Measurements from ENCODE around the gene SUSD1. TPM values are rescaled to one million over a fixed set of nuclear protein-coding genes. Genes with fewer than 3 reads are reported as not detected.

Gene SUSD1
- polyA plus RNA-seq, 1 donor (not counting 4 experiments of a cell fraction or from before 2014, with no cell fraction given), result 3.6 TPM

DNA sequence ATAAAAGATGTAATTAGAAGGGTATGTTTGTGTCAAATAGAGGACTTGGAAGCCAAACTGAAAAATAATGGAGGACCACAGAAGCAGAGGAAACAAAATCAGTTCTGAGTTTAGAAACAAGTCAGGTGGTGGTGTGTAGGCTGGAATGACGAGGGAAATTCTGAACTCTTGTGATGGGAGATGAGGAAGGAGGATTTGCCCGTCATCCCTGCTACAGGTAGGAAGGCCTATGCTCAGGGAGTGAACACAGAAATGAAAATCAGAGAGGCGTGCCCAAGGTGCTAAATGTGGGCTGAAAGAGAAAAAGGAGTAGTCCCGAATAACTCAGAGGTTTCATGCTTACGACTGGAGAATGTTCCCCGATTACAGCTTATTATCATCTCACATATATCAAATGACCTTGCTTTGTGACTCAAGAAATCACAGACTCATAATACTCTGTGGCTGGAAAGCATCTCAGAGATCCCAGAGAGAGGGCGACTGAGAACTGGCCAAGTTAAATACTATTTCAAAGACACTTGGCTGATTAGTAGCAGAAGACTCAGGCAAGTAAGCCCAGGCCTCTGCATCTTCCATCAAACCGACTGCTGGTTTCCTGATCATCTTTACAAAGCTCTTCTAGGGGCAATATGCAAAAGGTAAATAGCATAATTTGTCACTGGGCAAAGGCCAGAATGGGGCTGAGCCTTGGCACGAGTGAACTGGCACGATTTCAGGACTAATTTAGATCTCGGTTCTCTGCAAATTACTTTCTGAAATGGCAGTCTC lies 126.0 kb downstream of the SUSD1 start:
- Histone ChIP-seq H3K9me3 (ENCODE audit: control insufficient read depth, low read depth, low read length) (peaks cover 8% of the 10 kb centered on the region), H3K79me2 (ENCODE audit: control insufficient read depth, insufficient read depth, low read length) (no peaks in the 10 kb centered on the region), H3K4me2 (ENCODE audit: control insufficient read depth, extremely low read depth, insufficient read depth, low read depth, low read length) (no peak overlapping the region), H3K36me3 (ENCODE audit: control insufficient read depth in 2 of 2, extremely low read depth in 1 of 2, insufficient read depth in 2 of 2, low read length in 2 of 2) (no peaks in the 10 kb centered on the region), H2AFZ (ENCODE audit: control insufficient read depth, low read length) (no peak overlapping the region), H3K27ac (ENCODE audit: control insufficient read depth, insufficient read depth, low read length) (no peak overlapping the region), H3K9ac (ENCODE audit: control insufficient read depth, extremely low read depth, insufficient read depth, low read length) (no peak overlapping the region), H3K4me3 (ENCODE audit: control insufficient read depth in 2 of 3, extremely low read depth in 1 of 3, insufficient read depth in 2 of 3, low read depth in 1 of 3, low read length in 3 of 3) (no peak overlapping the region), H4K20me1 (ENCODE audit: control insufficient read depth, extremely low read depth, insufficient read depth, low read length) (no peaks in the 10 kb centered on the region), H3K4me1 (ENCODE audit: control insufficient read depth, extremely low read depth, insufficient read depth, low read length) (peaks cover 46% of the 10 kb centered on the region), H3K9me1 (ENCODE audit: control insufficient read depth, extremely low read depth, insufficient read depth, low read length) (no peaks in the 10 kb centered on the region), H3K27me3 (ENCODE audit: control insufficient read depth, extremely low read depth, insufficient read depth, low read length) (no peaks in the 10 kb centered on the region)
- dilution Hi-C loops (cut with MboI; ENCODE audit: extremely low pct_ligation_motif_present, low sequenced_read_pairs), result no loop called here
- TF ChIP-seq EZH2 (IDR thresholded peaks at IDR 0.05; ENCODE audit: low read length), result no peak
- TF ChIP-seq, protein P1, sequence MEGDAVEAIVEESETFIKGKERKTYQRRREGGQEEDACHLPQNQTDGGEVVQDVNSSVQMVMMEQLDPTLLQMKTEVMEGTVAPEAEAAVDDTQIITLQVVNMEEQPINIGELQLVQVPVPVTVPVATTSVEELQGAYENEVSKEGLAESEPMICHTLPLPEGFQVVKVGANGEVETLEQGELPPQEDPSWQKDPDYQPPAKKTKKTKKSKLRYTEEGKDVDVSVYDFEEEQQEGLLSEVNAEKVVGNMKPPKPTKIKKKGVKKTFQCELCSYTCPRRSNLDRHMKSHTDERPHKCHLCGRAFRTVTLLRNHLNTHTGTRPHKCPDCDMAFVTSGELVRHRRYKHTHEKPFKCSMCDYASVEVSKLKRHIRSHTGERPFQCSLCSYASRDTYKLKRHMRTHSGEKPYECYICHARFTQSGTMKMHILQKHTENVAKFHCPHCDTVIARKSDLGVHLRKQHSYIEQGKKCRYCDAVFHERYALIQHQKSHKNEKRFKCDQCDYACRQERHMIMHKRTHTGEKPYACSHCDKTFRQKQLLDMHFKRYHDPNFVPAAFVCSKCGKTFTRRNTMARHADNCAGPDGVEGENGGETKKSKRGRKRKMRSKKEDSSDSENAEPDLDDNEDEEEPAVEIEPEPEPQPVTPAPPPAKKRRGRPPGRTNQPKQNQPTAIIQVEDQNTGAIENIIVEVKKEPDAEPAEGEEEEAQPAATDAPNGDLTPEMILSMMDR (optimal IDR thresholded peaks at IDR 0.05 in 1 of 3, IDR thresholded peaks at IDR 0.05 in 1 of 3, conservative IDR thresholded peaks at IDR 0.05 in 1 of 3; ENCODE audit: extremely low read depth in 1 of 3, insufficient read depth in 2 of 3, low read length in 3 of 3), result no peak
- DNase-seq (ENCODE audit: low read depth, low spot score) (no peak), FAIRE-seq (no peak)

DNA sequence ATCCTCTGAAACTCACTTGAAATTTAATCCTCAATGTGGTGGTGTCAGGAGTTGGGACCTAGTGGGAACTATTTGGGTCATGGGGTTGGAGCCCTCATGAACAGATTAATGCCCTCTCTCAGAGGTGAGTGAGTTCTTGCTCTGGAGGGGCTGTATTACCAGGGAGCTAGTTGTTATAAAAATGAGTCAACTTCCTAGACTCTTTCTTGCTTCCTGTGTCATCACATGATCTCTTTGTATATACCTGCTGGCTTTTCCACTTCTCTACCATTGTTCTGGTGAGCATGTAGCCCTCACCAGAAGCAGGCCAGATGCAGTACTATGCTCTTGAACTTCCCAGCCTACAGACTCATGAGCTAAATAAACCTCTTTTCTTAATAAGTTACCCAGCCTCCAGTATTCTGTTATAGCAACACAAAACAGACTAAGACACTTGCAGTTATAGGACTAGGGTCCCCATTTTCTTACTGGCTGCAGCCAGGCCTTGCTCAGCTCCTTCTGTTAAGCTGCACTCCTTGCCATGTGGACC lies 127.5 kb downstream of the SUSD1 start:
- Histone ChIP-seq H3K4me3 (ENCODE audit: control insufficient read depth in 2 of 3, extremely low read depth in 1 of 3, insufficient read depth in 2 of 3, low read depth in 1 of 3, low read length in 3 of 3) (no peak overlapping the region), H3K4me1 (ENCODE audit: control insufficient read depth, extremely low read depth, insufficient read depth, low read length) (peaks cover 56% of the 10 kb centered on the region), H3K27me3 (ENCODE audit: control insufficient read depth, extremely low read depth, insufficient read depth, low read length) (no peaks in the 10 kb centered on the region), H3K9ac (ENCODE audit: control insufficient read depth, extremely low read depth, insufficient read depth, low read length) (no peak overlapping the region), H3K9me1 (ENCODE audit: control insufficient read depth, extremely low read depth, insufficient read depth, low read length) (no peaks in the 10 kb centered on the region), H3K27ac (ENCODE audit: control insufficient read depth, insufficient read depth, low read length) (peak overlapping the region; percentile 60), H4K20me1 (ENCODE audit: control insufficient read depth, extremely low read depth, insufficient read depth, low read length) (no peaks in the 10 kb centered on the region), H3K9me3 (ENCODE audit: control insufficient read depth, low read depth, low read length) (peaks cover 8% of the 10 kb centered on the region), H3K79me2 (ENCODE audit: control insufficient read depth, insufficient read depth, low read length) (no peaks in the 10 kb centered on the region), H3K4me2 (ENCODE audit: control insufficient read depth, extremely low read depth, insufficient read depth, low read depth, low read length) (peak overlapping the region; percentile 9), H3K36me3 (ENCODE audit: control insufficient read depth in 2 of 2, extremely low read depth in 1 of 2, insufficient read depth in 2 of 2, low read length in 2 of 2) (no peaks in the 10 kb centered on the region), H2AFZ (ENCODE audit: control insufficient read depth, low read length) (no peak overlapping the region)
- TF ChIP-seq EZH2 (IDR thresholded peaks at IDR 0.05; ENCODE audit: low read length), result no peak
- TF ChIP-seq, protein P1 (optimal IDR thresholded peaks at IDR 0.05 in 1 of 3, IDR thresholded peaks at IDR 0.05 in 1 of 3, conservative IDR thresholded peaks at IDR 0.05 in 1 of 3; ENCODE audit: extremely low read depth in 1 of 3, insufficient read depth in 2 of 3, low read length in 3 of 3), result no peak
- DNase-seq (ENCODE audit: low read depth, low spot score) (no peak), FAIRE-seq (peak; percentile 39)
- dilution Hi-C loops (cut with MboI; ENCODE audit: extremely low pct_ligation_motif_present, low sequenced_read_pairs), result no loop called here

Data from keratinocyte (primary cell).